Fibroblast of villous mesenchyme (primary cell): Measurements from ENCODE around the gene GGA1. TPM values are rescaled to one million over a fixed set of nuclear protein-coding genes. Genes with fewer than 3 reads are reported as not detected.

Source experiments
- DNase-seq: peaks from one replicate; pipeline ENCODE4 v3.0.0-alpha.2; 2010; ENCODE audit warnings: low read depth
- H3K4me3 ChIP-seq: 2 replicates; pipeline ENCODE4 v1.5.1; 2011; ENCODE audit warnings: low read depth, mild to moderate bottlenecking, low read length
- total RNA-seq: library from RNA; depleted of rRNA; stranded (reverse); fragments of >200 nt; gene quantifications from 2 replicates; pipeline ENCODE4 v1.2.3, GENCODE V29; 2012
- TF ChIP-seq, protein P1 (sequence below): IDR thresholded peaks from 2 replicates; pipeline ENCODE4 v1.5.1; 2012; ENCODE audit warnings: low read depth, mild to moderate bottlenecking, low read length; ENCODE audit not compliant: insufficient read depth

Gene GGA1
- total RNA-seq, 1 donor, result 33.2 TPM

- H3K4me3 ChIP-seq, result no peak overlapping the region
- DNase-seq, result no peak
- TF ChIP-seq, protein P1, sequence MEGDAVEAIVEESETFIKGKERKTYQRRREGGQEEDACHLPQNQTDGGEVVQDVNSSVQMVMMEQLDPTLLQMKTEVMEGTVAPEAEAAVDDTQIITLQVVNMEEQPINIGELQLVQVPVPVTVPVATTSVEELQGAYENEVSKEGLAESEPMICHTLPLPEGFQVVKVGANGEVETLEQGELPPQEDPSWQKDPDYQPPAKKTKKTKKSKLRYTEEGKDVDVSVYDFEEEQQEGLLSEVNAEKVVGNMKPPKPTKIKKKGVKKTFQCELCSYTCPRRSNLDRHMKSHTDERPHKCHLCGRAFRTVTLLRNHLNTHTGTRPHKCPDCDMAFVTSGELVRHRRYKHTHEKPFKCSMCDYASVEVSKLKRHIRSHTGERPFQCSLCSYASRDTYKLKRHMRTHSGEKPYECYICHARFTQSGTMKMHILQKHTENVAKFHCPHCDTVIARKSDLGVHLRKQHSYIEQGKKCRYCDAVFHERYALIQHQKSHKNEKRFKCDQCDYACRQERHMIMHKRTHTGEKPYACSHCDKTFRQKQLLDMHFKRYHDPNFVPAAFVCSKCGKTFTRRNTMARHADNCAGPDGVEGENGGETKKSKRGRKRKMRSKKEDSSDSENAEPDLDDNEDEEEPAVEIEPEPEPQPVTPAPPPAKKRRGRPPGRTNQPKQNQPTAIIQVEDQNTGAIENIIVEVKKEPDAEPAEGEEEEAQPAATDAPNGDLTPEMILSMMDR, result no peak
Measured at GRCh38 chr22:37611207-37611606, 2.6 kb downstream of the GGA1 start.

DNA sequence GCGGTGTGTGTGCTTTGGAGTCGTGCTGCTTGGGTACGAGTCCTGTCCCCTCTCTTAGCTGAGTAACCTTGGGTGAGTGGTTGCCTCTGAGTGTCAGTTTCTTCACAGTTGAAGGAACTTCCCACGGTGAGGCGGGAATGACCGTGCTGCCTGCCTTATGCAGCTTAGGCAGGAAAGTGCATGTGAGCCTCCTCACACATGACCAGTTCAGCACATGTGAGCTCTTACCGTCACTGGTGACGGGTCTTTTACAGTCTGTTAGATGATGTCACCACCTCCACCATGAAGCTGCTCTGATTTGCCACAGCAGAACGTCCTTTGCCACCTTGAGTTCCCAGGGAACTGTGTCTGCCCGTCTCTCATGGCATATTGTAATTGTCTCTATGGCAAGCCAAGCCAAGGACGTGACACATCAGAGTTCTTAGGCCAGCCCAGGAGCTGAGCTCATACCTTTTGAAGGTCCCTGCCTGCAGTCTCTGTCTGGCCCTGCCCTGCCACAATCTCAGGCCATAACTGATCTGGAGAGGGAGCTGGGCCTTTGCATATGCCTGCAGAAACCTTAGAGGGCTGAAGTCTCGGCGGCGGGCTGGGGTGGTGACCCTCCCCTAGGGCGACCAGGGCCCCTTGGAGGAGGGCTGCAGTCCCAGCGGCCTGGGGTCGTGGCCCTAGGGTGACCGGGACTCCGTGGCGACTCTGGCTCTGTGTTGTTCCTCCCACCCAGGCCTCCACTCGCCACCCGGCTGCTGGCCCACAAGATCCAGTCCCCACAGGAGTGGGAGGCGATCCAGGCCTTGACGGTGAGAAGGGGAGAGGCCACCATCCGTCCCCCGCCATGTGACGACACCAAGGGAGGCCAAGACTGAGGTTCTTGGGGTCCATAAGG is 7.8 kb downstream of the GGA1 start:
- DNase-seq, result no peak
- H3K4me3 ChIP-seq, result no peak overlapping the region
- TF ChIP-seq, protein P1, result no peak

DNA sequence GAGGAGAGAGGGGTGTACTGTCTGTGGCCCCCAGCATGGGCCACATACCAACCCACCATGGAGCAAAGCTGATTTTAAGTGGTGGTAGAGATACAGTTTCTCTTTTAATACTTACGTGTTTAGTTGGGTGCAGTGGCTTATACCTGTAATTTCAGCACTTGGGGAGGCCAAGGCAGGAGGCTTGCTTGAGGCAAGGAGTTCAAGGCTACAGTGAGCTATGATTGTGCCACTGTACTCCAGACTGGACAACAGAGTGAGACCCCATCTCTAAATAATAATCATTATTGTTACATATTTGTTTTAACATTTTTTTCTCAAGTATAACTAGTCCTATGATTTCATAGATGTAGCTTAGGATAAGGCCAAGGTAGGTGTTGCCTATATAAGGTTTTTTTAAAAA is 8.8 kb downstream of the GGA1 start:
- DNase-seq, result no peak
- TF ChIP-seq, protein P1, result no peak
- H3K4me3 ChIP-seq, result no peak overlapping the region

- no peak overlapping the region for H3K4me3 ChIP-seq
- TF ChIP-seq, protein P1, result no peak
Measured at GRCh38 chr22:37618072-37618656, 9.5 kb downstream of the GGA1 start.

DNA sequence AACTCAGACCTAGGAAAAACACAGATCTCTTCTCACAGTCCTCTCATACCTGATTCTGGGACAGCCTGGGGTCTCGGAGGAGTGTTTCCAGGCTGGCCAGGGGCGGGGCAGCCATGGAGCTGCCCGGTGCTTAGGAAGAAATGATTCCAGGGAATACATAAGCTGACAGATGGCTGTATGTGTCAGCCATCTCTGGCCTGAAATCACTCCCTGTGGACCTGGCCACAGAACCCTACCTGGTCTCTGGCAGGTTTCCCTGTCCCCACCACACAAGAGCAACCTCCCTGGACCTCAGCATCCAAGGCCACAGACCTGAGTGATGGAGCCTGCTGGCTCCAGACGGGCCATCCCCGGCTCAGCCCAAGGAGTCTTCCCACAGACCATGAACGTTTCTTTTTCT is 10.0 kb downstream of the GGA1 start:
- TF ChIP-seq, protein P1, result no peak
- no peak for DNase-seq

More at GRCh38 chr22:37618072-37618656, 9.5 kb downstream of the GGA1 start:
- no peak for DNase-seq

DNA sequence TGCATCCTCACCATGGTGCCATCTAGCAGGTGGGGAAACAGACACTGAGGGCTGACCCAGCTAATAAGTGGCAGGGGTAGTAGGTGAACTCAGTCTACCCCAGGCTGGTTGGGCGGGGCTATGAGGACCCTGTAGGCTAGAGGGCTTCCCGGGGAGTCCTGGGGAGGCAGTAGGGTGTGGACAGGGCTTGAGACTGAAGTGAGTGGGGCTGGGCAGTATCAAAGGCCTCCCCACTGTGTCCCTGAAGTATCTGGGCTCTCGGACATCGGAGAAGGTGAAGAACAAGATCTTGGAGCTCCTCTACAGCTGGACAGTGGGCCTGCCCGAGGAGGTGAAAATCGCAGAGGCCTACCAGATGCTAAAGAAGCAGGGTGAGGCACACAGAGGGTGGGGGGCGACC is 11.4 kb downstream of the GGA1 start:
- TF ChIP-seq, protein P1, result no peak
- no peak for DNase-seq

More for the DNA sequence above, 10.0 kb downstream of the GGA1 start:
- H3K4me3 ChIP-seq, result no peak overlapping the region

More for the DNA sequence above, 11.4 kb downstream of the GGA1 start:
- no peak overlapping the region for H3K4me3 ChIP-seq
